Adrenal gland (tissue), 5 donors: Measurements from ENCODE around the gene CSNK1A1.

Experiments used
- CTCF ChIP-seq, 6 experiments: fragments of 450-650 bp in 4 of 6; fragments of 200-600 bp in 2 of 6; sonication (generic) in 1 of 6; IDR thresholded peaks; 1 replicate in 5 of 6; 2 replicates in 1 of 6; pipeline versions ENCODE4 v1.5.1 to v1.8.0; 2016 to 2021; ENCODE audit warnings: antibody characterized with exemption in 6 of 6, mild to moderate bottlenecking in 2 of 6, moderate library complexity in 1 of 6
- POLR2A ChIP-seq, 2 donors: fragments of 450-650 bp; IDR thresholded peaks; one replicate each; pipeline ENCODE4 v1.6.1; 2017; ENCODE audit warnings: antibody characterized with exemption in 2 of 2, mild to moderate bottlenecking in 2 of 2, moderate library complexity in 1 of 2
- donor health status: DM: no; HTN: no; CAD: no.

GRCh38 chr5:149492781-149493180 lies 58.5 kb downstream of the CSNK1A1 start:
- no peak for TF ChIP-seq CTCF (IDR thresholded peaks at IDR 0.05)
- no peak for TF ChIP-seq POLR2A (IDR thresholded peaks at IDR 0.05)
